ENCODE data around the gene KLHL26. TPM values are rescaled to one million over a fixed set of nuclear protein-coding genes. Genes with fewer than 3 reads are reported as not detected.
A peak's percentile ranks its signal among the peaks of the same experiment; 100 is the strongest.

KLHL26 gene
- total and polyA plus RNA-seq, 7 experiments from 2014 or later, result 3.7 to 16.3 (median 10.5) TPM

GRCh38 chr19:18645035-18645511 is 8.2 kb downstream of the KLHL26 start:
- peaks cover 10 to 48% (median 31%) of the 10 kb centered on the region in 7 donors for H3K4me1 Mint-ChIP-seq
- Histone ChIP-seq H3K36me3 (ENCODE audit: control insufficient read depth in 2 of 3, insufficient read depth in 3 of 3, low read length in 3 of 3) (peaks cover 0 to 8% (median 5%) of the 10 kb centered on the region in 3 experiments), H3K4me1 (ENCODE audit: control insufficient read depth in 2 of 2, insufficient read depth in 2 of 2, low read length in 2 of 2) (no peaks in the 10 kb centered on the region), H3K27ac (ENCODE audit: low read depth, low read length) (no peak overlapping the region), H3K27me3 (ENCODE audit: control insufficient read depth in 2 of 2, insufficient read depth in 2 of 2, low read length in 2 of 2) (no peaks in the 10 kb centered on the region), H3K4me3 (ENCODE audit: low read length) (no peak overlapping the region), H3K9me3 (ENCODE audit: control insufficient read depth in 2 of 3, low read length in 3 of 3) (no peaks in the 10 kb centered on the region)
- H3K27ac Mint-ChIP-seq, result no peak overlapping the region
- intact Hi-C loops (cut with micrococcal nuclease), result no loop called here
- DNase-seq (no peak), ATAC-seq (no peak)
- H3K27me3 Mint-ChIP-seq, result no peaks in the 10 kb centered on the region
- POLR2A ChIA-PET, result no interaction called here
- CTCF ChIA-PET, result no interaction called here
- H3K9me3 Mint-ChIP-seq, result peaks cover 0 to 2% (median 0%) of the 10 kb centered on the region in 11 donors
- H3K36me3 Mint-ChIP-seq, result peaks cover 0 to 10% (median 2%) of the 10 kb centered on the region in 5 donors
- H3K4me3 Mint-ChIP-seq, result no peak overlapping the region

- DNase-seq (no peak), ATAC-seq (no peak)
- Mint-ChIP-seq H3K4me3 (no peak overlapping the region), H3K27ac (no peak overlapping the region), H3K36me3 (peaks cover 0 to 10% (median 2%) of the 10 kb centered on the region in 5 donors), H3K27me3 (no peaks in the 10 kb centered on the region), H3K9me3 (peaks cover 0 to 2% (median 0%) of the 10 kb centered on the region in 11 donors), H3K4me1 (peaks cover 10 to 45% (median 31%) of the 10 kb centered on the region in 7 donors)
- Histone ChIP-seq H3K27me3 (ENCODE audit: control insufficient read depth in 2 of 2, insufficient read depth in 2 of 2, low read length in 2 of 2) (no peaks in the 10 kb centered on the region), H3K27ac (ENCODE audit: low read depth, low read length) (no peak overlapping the region), H3K36me3 (ENCODE audit: control insufficient read depth in 2 of 3, insufficient read depth in 3 of 3, low read length in 3 of 3) (peaks cover 0 to 11% (median 5%) of the 10 kb centered on the region in 3 experiments), H3K4me3 (ENCODE audit: low read length) (no peak overlapping the region), H3K4me1 (ENCODE audit: control insufficient read depth in 2 of 2, insufficient read depth in 2 of 2, low read length in 2 of 2) (no peaks in the 10 kb centered on the region), H3K9me3 (ENCODE audit: control insufficient read depth in 2 of 3, low read length in 3 of 3) (no peaks in the 10 kb centered on the region)
- ChIA-PET CTCF (no interaction called here), POLR2A (no interaction called here)
- intact Hi-C loops (cut with micrococcal nuclease), result no loop called here
Measured at GRCh38 chr19:18646535-18647370, 9.9 kb downstream of the KLHL26 start.

- DNase-seq, result no peak
- no peak overlapping the region for H3K4me3 Mint-ChIP-seq
- intact Hi-C loops (cut with micrococcal nuclease), result no loop called here
- peak overlapping the region in 1 of 9 donors; percentile 7 for H3K27ac Mint-ChIP-seq
- Histone ChIP-seq H3K27me3 (ENCODE audit: control insufficient read depth in 2 of 2, insufficient read depth in 2 of 2, low read length in 2 of 2) (no peaks in the 10 kb centered on the region), H3K9me3 (ENCODE audit: control insufficient read depth in 2 of 3, low read length in 3 of 3) (no peaks in the 10 kb centered on the region), H3K27ac (ENCODE audit: low read depth, low read length) (no peak overlapping the region), H3K36me3 (ENCODE audit: control insufficient read depth in 2 of 3, insufficient read depth in 3 of 3, low read length in 3 of 3) (peaks cover 0 to 11% (median 5%) of the 10 kb centered on the region in 3 experiments), H3K4me3 (ENCODE audit: low read length) (no peak overlapping the region), H3K4me1 (ENCODE audit: control insufficient read depth in 2 of 2, insufficient read depth in 2 of 2, low read length in 2 of 2) (no peaks in the 10 kb centered on the region)
- H3K9me3 Mint-ChIP-seq, result no peaks in the 10 kb centered on the region
- no peak for ATAC-seq
- CTCF ChIA-PET, result no interaction called here
- POLR2A ChIA-PET, result interaction anchor here (0.6 kb wide), 1 partner anchor 35 kb away, joined by 4 read pairs; no protein-coding TSS in a partner anchor
- H3K27me3 Mint-ChIP-seq, result no peaks in the 10 kb centered on the region
- peaks cover 10 to 41% (median 31%) of the 10 kb centered on the region in 7 donors for H3K4me1 Mint-ChIP-seq
- peaks cover 0 to 10% (median 2%) of the 10 kb centered on the region in 5 donors for H3K36me3 Mint-ChIP-seq
Measured at GRCh38 chr19:18647371-18647767, 10.5 kb downstream of the KLHL26 start.

- Mint-ChIP-seq H3K4me1 (peaks cover 10 to 41% (median 31%) of the 10 kb centered on the region in 7 donors), H3K27ac (peak overlapping the region in 1 of 9 donors; percentile 7), H3K4me3 (peak overlapping the region in 1 of 10 donors; percentile 34), H3K36me3 (peaks cover 0 to 10% (median 2%) of the 10 kb centered on the region in 5 donors), H3K9me3 (no peaks in the 10 kb centered on the region), H3K27me3 (no peaks in the 10 kb centered on the region)
- no peak for ATAC-seq
- Histone ChIP-seq H3K27me3 (ENCODE audit: control insufficient read depth in 2 of 2, insufficient read depth in 2 of 2, low read length in 2 of 2) (no peaks in the 10 kb centered on the region), H3K27ac (ENCODE audit: low read depth, low read length) (no peak overlapping the region), H3K9me3 (ENCODE audit: control insufficient read depth in 2 of 3, low read length in 3 of 3) (no peaks in the 10 kb centered on the region), H3K4me1 (ENCODE audit: control insufficient read depth in 2 of 2, insufficient read depth in 2 of 2, low read length in 2 of 2) (no peaks in the 10 kb centered on the region), H3K4me3 (ENCODE audit: low read length) (no peak overlapping the region), H3K36me3 (ENCODE audit: control insufficient read depth in 2 of 3, insufficient read depth in 3 of 3, low read length in 3 of 3) (peaks cover 0 to 11% (median 5%) of the 10 kb centered on the region in 3 experiments)
- intact Hi-C loops (cut with micrococcal nuclease), result no loop called here
- POLR2A ChIA-PET, result interaction anchor here (0.6 kb wide), 1 partner anchor 35 kb away, joined by 4 read pairs; no protein-coding TSS in a partner anchor
- DNase-seq, result no peak
- CTCF ChIA-PET, result no interaction called here
Measured at GRCh38 chr19:18647807-18648206, 11.0 kb downstream of the KLHL26 start.

- Histone ChIP-seq H3K4me3 (ENCODE audit: low read length) (no peak overlapping the region), H3K27ac (ENCODE audit: low read depth, low read length) (no peak overlapping the region), H3K4me1 (ENCODE audit: control insufficient read depth in 2 of 2, insufficient read depth in 2 of 2, low read length in 2 of 2) (no peaks in the 10 kb centered on the region), H3K9me3 (ENCODE audit: control insufficient read depth in 2 of 3, low read length in 3 of 3) (no peaks in the 10 kb centered on the region), H3K27me3 (ENCODE audit: control insufficient read depth in 2 of 2, insufficient read depth in 2 of 2, low read length in 2 of 2) (no peaks in the 10 kb centered on the region), H3K36me3 (ENCODE audit: control insufficient read depth in 2 of 3, insufficient read depth in 3 of 3, low read length in 3 of 3) (peaks cover 0 to 11% (median 5%) of the 10 kb centered on the region in 3 experiments)
- Mint-ChIP-seq H3K4me3 (peak overlapping the region in 1 of 10 donors; percentile 4), H3K36me3 (peaks cover 0 to 8% (median 2%) of the 10 kb centered on the region in 5 donors), H3K27me3 (no peaks in the 10 kb centered on the region), H3K27ac (peak overlapping the region in 2 of 9 donors; percentile 43 to 81), H3K9me3 (no peaks in the 10 kb centered on the region), H3K4me1 (peaks cover 8 to 38% (median 28%) of the 10 kb centered on the region in 7 donors)
- ChIA-PET POLR2A (no interaction called here), CTCF (no interaction called here)
- intact Hi-C loops (cut with micrococcal nuclease), result no loop called here
- ATAC-seq (no peak), DNase-seq (no peak)
Measured at GRCh38 chr19:18648973-18649315, 12.1 kb downstream of the KLHL26 start.

GRCh38 chr19:18649371-18650020 is 12.7 kb downstream of the KLHL26 start:
- Mint-ChIP-seq H3K9me3 (no peaks in the 10 kb centered on the region), H3K27ac (peak overlapping the region in 2 of 9 donors; percentile 38 to 82), H3K4me1 (peaks cover 2 to 36% (median 22%) of the 10 kb centered on the region in 7 donors), H3K36me3 (peaks cover 0 to 3% (median 2%) of the 10 kb centered on the region in 5 donors), H3K27me3 (no peaks in the 10 kb centered on the region), H3K4me3 (peak overlapping the region in 3 of 10 donors; percentile 6 to 60 (median 29))
- no peak overlapping the region for H3K4me3 ChIP-seq (ENCODE audit: low read length)
- H3K9me3 ChIP-seq (ENCODE audit: control insufficient read depth in 2 of 3, low read length in 3 of 3), result no peaks in the 10 kb centered on the region
- CTCF ChIA-PET, result no interaction called here
- peaks cover 0 to 11% (median 5%) of the 10 kb centered on the region in 3 experiments for H3K36me3 ChIP-seq (ENCODE audit: control insufficient read depth in 2 of 3, insufficient read depth in 3 of 3, low read length in 3 of 3)
- no peaks in the 10 kb centered on the region for H3K27me3 ChIP-seq (ENCODE audit: control insufficient read depth in 2 of 2, insufficient read depth in 2 of 2, low read length in 2 of 2)
- H3K4me1 ChIP-seq (ENCODE audit: control insufficient read depth in 2 of 2, insufficient read depth in 2 of 2, low read length in 2 of 2), result no peaks in the 10 kb centered on the region
- ATAC-seq, result peak; percentile 59
- intact Hi-C loops (cut with micrococcal nuclease), result no loop called here
- POLR2A ChIA-PET, result no interaction called here
- H3K27ac ChIP-seq (ENCODE audit: low read depth, low read length), result no peak overlapping the region
- DNase-seq, result no peak
